Measurements from ENCODE around the gene LRRC32.

GRCh38 chr11:76612226-76612625 lies 58.3 kb downstream of the LRRC32 start:
- no peak for TF ChIP-seq MXI1 (IDR thresholded peaks at IDR 0.05; ENCODE audit: borderline replicate concordance, low read depth, low read length)
- TF ChIP-seq CHD1 (IDR thresholded peaks at IDR 0.05; ENCODE audit: low read depth, low read length): no peak

Data from IMR-90 (cell line).